ENCODE results near the gene PRDM1. TPM values are rescaled to one million over a fixed set of nuclear protein-coding genes. Genes with fewer than 3 reads are reported as not detected.

The PRDM1 gene
- total and polyA plus RNA-seq, 7 donors, result 0.33 to 2.0 (median 1.3) TPM

- Histone ChIP-seq H3K4me3 (no peak overlapping the region), H3K4me1 (no peaks in the 10 kb centered on the region), H3K36me3 (ENCODE audit: insufficient read depth in 1 of 2, low read depth in 1 of 2) (no peaks in the 10 kb centered on the region), H3K27me3 (ENCODE audit: insufficient read depth in 3 of 3, low read length in 2 of 3) (no peaks in the 10 kb centered on the region), H3K9me3 (no peaks in the 10 kb centered on the region), H3K27ac (no peak overlapping the region)
- no peak for TF ChIP-seq CTCF (IDR thresholded peaks at IDR 0.05)
- intact Hi-C loops (cut with DNase I), result no loop called here
- WGBS, 3 donors, result 78 to 83% (median 79%) methylated on average over 9 of the region's 9 CpGs
- no peak for DNase-seq
- no peak for ATAC-seq
Observed at GRCh38 chr6:106128981-106129781, 43.0 kb downstream of the PRDM1 start.

GRCh38 chr6:106132153-106132698 is 46.1 kb downstream of the PRDM1 start:
- H3K27ac ChIP-seq, result no peak overlapping the region
- no peaks in the 10 kb centered on the region for H3K27me3 ChIP-seq (ENCODE audit: insufficient read depth in 3 of 3, low read length in 2 of 3)
- WGBS, 3 donors, result 86% methylated on average over 10 of the region's 10 CpGs
- DNase-seq (no peak), ATAC-seq (no peak)
- no peak overlapping the region for H3K4me3 ChIP-seq
- intact Hi-C loops (cut with DNase I), result no loop called here
- H3K4me1 ChIP-seq, result no peaks in the 10 kb centered on the region
- TF ChIP-seq CTCF (IDR thresholded peaks at IDR 0.05), result no peak
- no peaks in the 10 kb centered on the region for H3K36me3 ChIP-seq (ENCODE audit: insufficient read depth in 1 of 2, low read depth in 1 of 2)
- H3K9me3 ChIP-seq, result no peaks in the 10 kb centered on the region

GRCh38 chr6:106133040-106133439 is 46.9 kb downstream of the PRDM1 start:
- intact Hi-C loops (cut with DNase I), result no loop called here
- ATAC-seq, result no peak

GRCh38 chr6:106134087-106134770 is 48.1 kb downstream of the PRDM1 start:
- Histone ChIP-seq H3K4me1 (no peaks in the 10 kb centered on the region), H3K9me3 (no peaks in the 10 kb centered on the region), H3K4me3 (no peak overlapping the region), H3K27me3 (ENCODE audit: insufficient read depth in 3 of 3, low read length in 2 of 3) (no peaks in the 10 kb centered on the region), H3K27ac (no peak overlapping the region), H3K36me3 (ENCODE audit: insufficient read depth in 1 of 2, low read depth in 1 of 2) (no peaks in the 10 kb centered on the region)
- no peak for TF ChIP-seq CTCF (IDR thresholded peaks at IDR 0.05)
- DNase-seq (no peak), ATAC-seq (no peak)
- intact Hi-C loops (cut with DNase I), result no loop called here
- 82 to 90% (median 84%) methylated on average over 17 of the region's 17 CpGs for WGBS, 3 donors

More at GRCh38 chr6:106133040-106133439, 46.9 kb downstream of the PRDM1 start:
- Histone ChIP-seq H3K36me3 (ENCODE audit: insufficient read depth in 1 of 2, low read depth in 1 of 2) (no peaks in the 10 kb centered on the region), H3K4me3 (no peak overlapping the region), H3K27me3 (ENCODE audit: insufficient read depth in 3 of 3, low read length in 2 of 3) (no peaks in the 10 kb centered on the region), H3K9me3 (no peaks in the 10 kb centered on the region), H3K4me1 (no peaks in the 10 kb centered on the region), H3K27ac (no peak overlapping the region)
- no peak for TF ChIP-seq CTCF (IDR thresholded peaks at IDR 0.05)
- 54 to 86% (median 69%) methylated on average over 6 of the region's 6 CpGs for WGBS, 3 donors
- no peak for DNase-seq
